ENCODE measurements around the gene USP6. TPM values are rescaled to one million over a fixed set of nuclear protein-coding genes. Genes with fewer than 3 reads are reported as not detected.
"Not testable (repeated sequence)": the region's sequence is repeated elsewhere in the genome, so short reads cannot be mapped to it uniquely, and the experiment has no call there.

USP6 gene
- total RNA-seq, 1 donor = not detected

DNA sequence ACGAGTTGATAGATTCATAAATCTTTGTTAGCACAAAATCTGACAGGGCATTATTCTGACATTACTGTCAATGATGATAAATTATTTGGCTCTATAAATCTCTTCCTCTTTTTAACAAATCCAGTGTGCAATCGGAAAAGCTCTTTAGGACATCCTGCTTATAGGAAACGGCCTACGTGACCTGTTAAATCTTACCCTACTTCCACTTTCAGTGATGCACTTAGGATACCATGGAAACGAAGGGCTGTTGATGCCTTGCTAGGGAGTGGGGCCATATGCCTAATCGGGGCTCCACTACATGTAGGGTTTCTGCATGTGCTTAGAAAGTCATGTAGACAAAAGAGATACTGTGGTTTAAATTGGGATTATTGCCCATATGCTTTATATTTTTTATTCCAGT is 48.6 kb downstream of the USP6 start:
- H3K36me3 ChIP-seq (ENCODE audit: insufficient read depth, low read length) = no peaks in the 10 kb centered on the region

DNA sequence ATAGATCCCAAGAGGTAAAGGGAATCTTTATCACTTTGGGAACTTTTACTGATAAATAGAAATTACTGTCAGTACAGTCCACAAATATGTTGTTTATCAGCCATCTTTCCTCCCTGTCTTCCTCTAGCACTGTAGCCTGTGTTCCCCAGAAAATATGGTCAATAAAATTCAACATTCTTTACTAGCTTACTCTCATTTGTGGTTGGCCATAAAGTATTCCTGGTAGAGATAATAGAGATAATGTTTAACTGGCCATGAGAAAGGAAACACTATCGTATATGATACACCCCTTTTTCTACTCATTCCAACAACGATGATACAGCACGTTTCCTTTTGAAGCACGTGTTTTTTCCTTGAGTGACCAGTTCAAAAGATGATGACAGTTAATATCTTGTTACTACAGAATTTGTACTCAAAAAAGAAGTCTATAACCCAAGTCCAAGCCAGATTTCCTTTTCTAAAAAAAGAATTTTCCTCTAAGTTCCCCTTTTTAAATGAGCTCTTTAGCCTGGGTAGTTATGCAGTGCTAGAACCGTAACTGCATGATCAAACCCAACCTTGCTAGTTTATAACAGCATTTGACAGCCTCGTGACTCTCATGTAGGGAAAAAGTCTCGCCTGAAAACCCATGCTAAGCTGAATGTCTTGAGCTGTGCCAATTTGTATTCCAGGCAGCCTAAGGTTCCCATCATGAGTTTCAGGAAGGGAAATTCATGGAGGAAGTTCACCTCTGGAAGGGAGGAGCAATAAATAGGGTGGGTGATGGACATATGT is 50.1 kb downstream of the USP6 start:
- H3K4me2 ChIP-seq (ENCODE audit: insufficient read depth, low read length); H3K4me1 ChIP-seq (ENCODE audit: insufficient read depth, low read length); H3K27me3 ChIP-seq (ENCODE audit: insufficient read depth, low read length); H3K36me3 ChIP-seq (ENCODE audit: insufficient read depth, low read length); H4K20me1 ChIP-seq (ENCODE audit: insufficient read depth, low read length); H3K9me3 ChIP-seq (ENCODE audit: low read depth, low read length); DNase-seq (ENCODE audit: insufficient read length, low spot score, missing footprints); H3K4me3 ChIP-seq (ENCODE audit: insufficient read depth, low read length); H3K79me2 ChIP-seq (ENCODE audit: insufficient read depth, low read length): not testable (repeated sequence)
- peak overlapping the region; percentile 29 for H2AFZ ChIP-seq (ENCODE audit: low read length)
- H3K27ac ChIP-seq (ENCODE audit: low read depth, low read length) = peak overlapping the region; percentile 51

More for the DNA sequence above, 48.6 kb downstream of the USP6 start:
- no peaks in the 10 kb centered on the region for H3K4me1 ChIP-seq (ENCODE audit: insufficient read depth, low read length)
- H3K27ac ChIP-seq (ENCODE audit: low read depth, low read length) = no peak overlapping the region
- TF ChIP-seq, protein P1, sequence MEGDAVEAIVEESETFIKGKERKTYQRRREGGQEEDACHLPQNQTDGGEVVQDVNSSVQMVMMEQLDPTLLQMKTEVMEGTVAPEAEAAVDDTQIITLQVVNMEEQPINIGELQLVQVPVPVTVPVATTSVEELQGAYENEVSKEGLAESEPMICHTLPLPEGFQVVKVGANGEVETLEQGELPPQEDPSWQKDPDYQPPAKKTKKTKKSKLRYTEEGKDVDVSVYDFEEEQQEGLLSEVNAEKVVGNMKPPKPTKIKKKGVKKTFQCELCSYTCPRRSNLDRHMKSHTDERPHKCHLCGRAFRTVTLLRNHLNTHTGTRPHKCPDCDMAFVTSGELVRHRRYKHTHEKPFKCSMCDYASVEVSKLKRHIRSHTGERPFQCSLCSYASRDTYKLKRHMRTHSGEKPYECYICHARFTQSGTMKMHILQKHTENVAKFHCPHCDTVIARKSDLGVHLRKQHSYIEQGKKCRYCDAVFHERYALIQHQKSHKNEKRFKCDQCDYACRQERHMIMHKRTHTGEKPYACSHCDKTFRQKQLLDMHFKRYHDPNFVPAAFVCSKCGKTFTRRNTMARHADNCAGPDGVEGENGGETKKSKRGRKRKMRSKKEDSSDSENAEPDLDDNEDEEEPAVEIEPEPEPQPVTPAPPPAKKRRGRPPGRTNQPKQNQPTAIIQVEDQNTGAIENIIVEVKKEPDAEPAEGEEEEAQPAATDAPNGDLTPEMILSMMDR (IDR thresholded peaks at IDR 0.05; ENCODE audit: extremely low read depth, low read depth, low read length) = no peak
- H3K27me3 ChIP-seq (ENCODE audit: insufficient read depth, low read length) = peaks cover 2% of the 10 kb centered on the region
- no peak for DNase-seq (ENCODE audit: insufficient read length, low spot score, missing footprints)
- H3K4me2 ChIP-seq (ENCODE audit: insufficient read depth, low read length) = no peak overlapping the region
- H2AFZ ChIP-seq (ENCODE audit: low read length) = no peak overlapping the region
- H3K4me3 ChIP-seq (ENCODE audit: insufficient read depth, low read length) = no peak overlapping the region
- H4K20me1 ChIP-seq (ENCODE audit: insufficient read depth, low read length) = no peaks in the 10 kb centered on the region
- no peaks in the 10 kb centered on the region for H3K79me2 ChIP-seq (ENCODE audit: insufficient read depth, low read length)
- no peaks in the 10 kb centered on the region for H3K9me3 ChIP-seq (ENCODE audit: low read depth, low read length)

DNA sequence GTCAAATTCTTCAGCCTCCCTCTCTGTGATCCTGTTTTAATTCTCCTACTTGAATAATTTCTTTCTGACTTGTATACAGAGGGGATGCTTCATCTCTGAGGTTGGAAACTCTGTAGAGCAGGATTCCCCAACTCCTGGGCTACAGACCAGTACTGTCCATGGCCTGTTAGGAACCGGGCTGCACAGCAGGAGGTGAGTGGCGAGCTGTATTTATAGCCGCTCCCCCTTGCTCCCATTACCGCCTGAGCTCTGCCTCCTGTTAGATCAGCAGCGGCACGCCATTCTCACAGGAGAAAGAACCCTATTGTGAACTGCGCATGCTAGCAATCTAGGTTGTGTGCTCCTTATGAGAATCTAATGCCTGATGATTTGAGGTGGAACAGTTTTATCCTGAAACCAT is 59.2 kb downstream of the USP6 start:
- H3K27me3 ChIP-seq (ENCODE audit: insufficient read depth, low read length); H3K79me2 ChIP-seq (ENCODE audit: insufficient read depth, low read length); H3K4me1 ChIP-seq (ENCODE audit: insufficient read depth, low read length); H3K36me3 ChIP-seq (ENCODE audit: insufficient read depth, low read length); H4K20me1 ChIP-seq (ENCODE audit: insufficient read depth, low read length); H3K4me2 ChIP-seq (ENCODE audit: insufficient read depth, low read length); H3K27ac ChIP-seq (ENCODE audit: low read depth, low read length); DNase-seq (ENCODE audit: insufficient read length, low spot score, missing footprints); H2AFZ ChIP-seq (ENCODE audit: low read length); H3K4me3 ChIP-seq (ENCODE audit: insufficient read depth, low read length): not testable (repeated sequence)
- peaks cover 13% of the 10 kb centered on the region for H3K9me3 ChIP-seq (ENCODE audit: low read depth, low read length)

DNA sequence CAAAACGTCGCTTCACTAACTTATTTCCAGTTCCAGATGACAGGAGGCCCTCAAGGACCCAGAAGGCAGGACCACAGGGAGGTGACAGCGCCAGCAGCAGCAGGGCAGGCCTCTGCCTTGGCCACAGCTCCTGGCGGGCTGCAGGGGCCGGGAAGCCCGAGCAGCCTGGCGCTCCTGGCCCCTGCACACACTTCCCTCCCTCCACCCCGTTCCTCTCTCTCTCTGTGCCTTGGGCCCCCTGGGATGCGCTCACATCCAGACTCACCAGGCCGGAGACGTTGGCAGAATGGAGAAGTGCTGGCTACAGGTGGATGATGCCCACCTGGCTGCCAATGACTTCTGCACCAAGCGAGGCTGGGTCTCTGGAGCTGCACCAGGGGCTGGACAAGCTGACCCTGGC is 63.2 kb downstream of the USP6 start:
- Histone ChIP-seq H3K27me3 (ENCODE audit: insufficient read depth, low read length) (no peaks in the 10 kb centered on the region), H3K36me3 (ENCODE audit: insufficient read depth, low read length) (peaks cover 9% of the 10 kb centered on the region), H3K4me1 (ENCODE audit: insufficient read depth, low read length) (no peaks in the 10 kb centered on the region), H3K27ac (ENCODE audit: low read depth, low read length) (no peak overlapping the region), H4K20me1 (ENCODE audit: insufficient read depth, low read length) (no peaks in the 10 kb centered on the region), H2AFZ (ENCODE audit: low read length) (no peak overlapping the region), H3K9me3 (ENCODE audit: low read depth, low read length) (peaks cover 47% of the 10 kb centered on the region), H3K4me2 (ENCODE audit: insufficient read depth, low read length) (no peak overlapping the region), H3K79me2 (ENCODE audit: insufficient read depth, low read length) (no peaks in the 10 kb centered on the region), H3K4me3 (ENCODE audit: insufficient read depth, low read length) (no peak overlapping the region)
- DNase-seq (ENCODE audit: insufficient read length, low spot score, missing footprints) = no peak
- TF ChIP-seq, protein P1 (IDR thresholded peaks at IDR 0.05; ENCODE audit: extremely low read depth, low read depth, low read length) = no peak
